ENCODE data around the gene SF1. TPM values are rescaled to one million over a fixed set of nuclear protein-coding genes. Genes with fewer than 3 reads are reported as not detected.

The SF1 gene
- total RNA-seq, 1 donor from 2014 or later, result 415 TPM

DNA sequence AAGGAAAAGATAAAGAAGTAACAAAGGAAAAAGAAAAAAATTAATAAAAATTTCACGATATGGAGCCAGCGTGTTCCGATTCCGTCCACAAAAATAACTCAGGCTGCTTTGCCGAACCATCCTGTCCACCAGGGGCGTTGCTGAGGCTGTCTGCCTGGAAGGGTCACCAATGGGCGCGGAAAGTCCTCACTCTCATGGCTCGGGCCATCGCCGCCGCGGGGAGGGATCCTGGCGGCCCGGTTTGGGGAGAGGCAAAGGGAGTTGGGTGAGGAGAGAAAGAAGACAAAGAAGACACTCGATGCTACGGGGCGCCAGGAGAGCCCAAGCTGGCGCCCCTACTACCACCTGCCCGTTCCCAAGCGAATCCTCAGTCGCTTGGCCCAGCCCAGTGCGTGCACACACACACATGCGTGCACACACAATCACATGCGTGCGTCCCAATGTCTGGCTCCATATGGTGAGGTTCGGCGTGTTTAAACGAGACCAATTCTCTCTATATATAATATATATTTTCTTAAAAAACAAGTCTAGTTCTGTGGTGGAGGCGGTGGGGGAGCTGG lies 13.0 kb downstream of the SF1 start:
- Mint-ChIP-seq H3K4me1 (ENCODE audit: low read depth, unreplicated experiment) (peaks cover 15% of the 10 kb centered on the region), H3K27me3 (ENCODE audit: unreplicated experiment) (peaks cover 4% of the 10 kb centered on the region), H3K36me3 (ENCODE audit: unreplicated experiment) (peaks cover 6% of the 10 kb centered on the region), H3K4me3 (ENCODE audit: unreplicated experiment) (no peak overlapping the region), H3K9me3 (ENCODE audit: unreplicated experiment) (peaks cover 7% of the 10 kb centered on the region), H3K27ac (ENCODE audit: unreplicated experiment) (no peak overlapping the region)
- peak; percentile 50 for DNase-seq
- TF ChIP-seq, protein P1, sequence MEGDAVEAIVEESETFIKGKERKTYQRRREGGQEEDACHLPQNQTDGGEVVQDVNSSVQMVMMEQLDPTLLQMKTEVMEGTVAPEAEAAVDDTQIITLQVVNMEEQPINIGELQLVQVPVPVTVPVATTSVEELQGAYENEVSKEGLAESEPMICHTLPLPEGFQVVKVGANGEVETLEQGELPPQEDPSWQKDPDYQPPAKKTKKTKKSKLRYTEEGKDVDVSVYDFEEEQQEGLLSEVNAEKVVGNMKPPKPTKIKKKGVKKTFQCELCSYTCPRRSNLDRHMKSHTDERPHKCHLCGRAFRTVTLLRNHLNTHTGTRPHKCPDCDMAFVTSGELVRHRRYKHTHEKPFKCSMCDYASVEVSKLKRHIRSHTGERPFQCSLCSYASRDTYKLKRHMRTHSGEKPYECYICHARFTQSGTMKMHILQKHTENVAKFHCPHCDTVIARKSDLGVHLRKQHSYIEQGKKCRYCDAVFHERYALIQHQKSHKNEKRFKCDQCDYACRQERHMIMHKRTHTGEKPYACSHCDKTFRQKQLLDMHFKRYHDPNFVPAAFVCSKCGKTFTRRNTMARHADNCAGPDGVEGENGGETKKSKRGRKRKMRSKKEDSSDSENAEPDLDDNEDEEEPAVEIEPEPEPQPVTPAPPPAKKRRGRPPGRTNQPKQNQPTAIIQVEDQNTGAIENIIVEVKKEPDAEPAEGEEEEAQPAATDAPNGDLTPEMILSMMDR (IDR thresholded peaks at IDR 0.05; ENCODE audit: partially characterized antibody, unreplicated experiment), result no peak

DNA sequence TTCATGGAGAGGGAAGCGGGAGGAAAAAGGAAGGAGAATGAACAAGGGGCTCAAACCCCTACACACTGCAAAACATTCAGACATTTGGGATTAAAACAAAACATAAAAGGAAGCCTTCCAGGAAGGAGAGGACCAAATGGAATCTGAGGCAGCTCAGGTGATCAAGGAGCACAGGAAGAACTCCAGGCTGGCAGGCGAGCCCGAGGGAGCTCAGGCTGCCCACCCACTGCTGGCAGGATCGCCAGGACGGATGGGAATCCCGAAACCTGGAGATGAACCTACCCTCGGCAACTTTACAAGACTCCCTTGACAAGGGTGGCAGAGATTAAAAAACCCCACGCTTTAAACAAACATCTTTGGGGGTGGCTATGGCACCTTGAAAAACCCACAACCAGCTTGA lies 13.6 kb downstream of the SF1 start:
- peaks cover 6% of the 10 kb centered on the region for H3K36me3 Mint-ChIP-seq (ENCODE audit: unreplicated experiment)
- peak overlapping the region; percentile 10 for H3K4me3 Mint-ChIP-seq (ENCODE audit: unreplicated experiment)
- peaks cover 7% of the 10 kb centered on the region for H3K9me3 Mint-ChIP-seq (ENCODE audit: unreplicated experiment)
- TF ChIP-seq, protein P1 (IDR thresholded peaks at IDR 0.05; ENCODE audit: partially characterized antibody, unreplicated experiment), result no peak
- peaks cover 4% of the 10 kb centered on the region for H3K27me3 Mint-ChIP-seq (ENCODE audit: unreplicated experiment)
- no peak for DNase-seq
- peaks cover 20% of the 10 kb centered on the region for H3K4me1 Mint-ChIP-seq (ENCODE audit: low read depth, unreplicated experiment)
- H3K27ac Mint-ChIP-seq (ENCODE audit: unreplicated experiment), result no peak overlapping the region

DNA sequence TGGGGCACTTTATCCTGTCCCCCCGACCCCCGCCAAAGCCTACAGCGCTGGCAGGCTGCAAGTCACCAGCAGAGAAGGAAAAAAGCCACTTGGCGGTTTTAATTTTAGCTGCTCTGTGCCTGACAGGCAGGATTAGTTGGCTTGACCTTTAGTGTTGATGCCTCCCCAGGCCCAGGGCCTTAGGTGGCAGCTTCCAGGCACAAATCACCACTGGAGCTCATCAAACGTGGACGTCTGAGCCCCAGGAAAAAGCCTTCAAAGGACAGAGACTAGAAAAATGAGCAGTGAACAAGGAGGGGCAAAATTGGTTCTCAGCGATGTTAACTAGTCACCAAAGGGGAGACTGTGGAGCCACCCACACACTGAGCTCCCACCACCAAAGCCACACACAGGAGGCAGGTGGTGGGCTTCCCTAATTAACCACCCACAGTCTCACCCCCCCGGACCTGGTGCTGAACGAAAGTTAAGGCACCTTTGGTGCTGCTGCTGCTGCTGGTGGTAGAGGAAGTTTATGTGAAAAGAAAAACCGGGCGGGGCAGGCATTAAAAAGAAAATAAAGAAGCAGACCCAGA lies 14.2 kb downstream of the SF1 start:
- DNase-seq, result no peak
- Mint-ChIP-seq H3K27me3 (ENCODE audit: unreplicated experiment) (peaks cover 4% of the 10 kb centered on the region), H3K36me3 (ENCODE audit: unreplicated experiment) (peaks cover under 1% of the 10 kb centered on the region), H3K4me3 (ENCODE audit: unreplicated experiment) (peak overlapping the region; percentile 21), H3K9me3 (ENCODE audit: unreplicated experiment) (peaks cover 7% of the 10 kb centered on the region), H3K4me1 (ENCODE audit: low read depth, unreplicated experiment) (peaks cover 25% of the 10 kb centered on the region), H3K27ac (ENCODE audit: unreplicated experiment) (peak overlapping the region; percentile 36)
- TF ChIP-seq, protein P1 (IDR thresholded peaks at IDR 0.05; ENCODE audit: partially characterized antibody, unreplicated experiment), result no peak

DNA sequence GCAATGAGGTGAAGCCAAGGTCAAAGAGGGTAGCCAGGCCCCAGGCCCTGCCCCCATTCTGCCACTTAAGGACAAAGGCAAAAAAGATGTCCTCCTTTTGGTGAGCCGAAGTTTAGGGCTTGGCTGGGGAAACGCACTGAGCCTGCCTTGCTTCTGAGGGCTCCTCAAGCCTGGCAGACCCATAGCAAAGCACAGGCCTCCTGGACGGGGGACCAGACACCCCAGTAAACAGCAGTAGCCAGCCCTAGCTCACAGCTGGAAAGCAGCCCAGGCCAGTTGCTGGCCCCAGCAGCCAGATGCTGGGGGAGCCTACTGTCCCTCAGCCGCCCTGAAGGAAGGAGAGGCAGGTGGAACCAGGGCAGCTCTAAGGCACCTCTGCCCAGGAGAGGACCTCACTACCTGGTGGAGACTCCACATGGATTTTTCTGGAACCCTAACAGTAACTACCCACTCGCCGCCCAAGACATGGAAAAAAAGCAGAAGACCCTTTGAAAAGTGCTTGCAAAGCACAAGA lies 14.8 kb downstream of the SF1 start:
- H3K4me1 Mint-ChIP-seq (ENCODE audit: low read depth, unreplicated experiment), result peaks cover 25% of the 10 kb centered on the region
- H3K27ac Mint-ChIP-seq (ENCODE audit: unreplicated experiment), result peak overlapping the region; percentile 36
- no peak for DNase-seq
- no peaks in the 10 kb centered on the region for H3K36me3 Mint-ChIP-seq (ENCODE audit: unreplicated experiment)
- no peak overlapping the region for H3K4me3 Mint-ChIP-seq (ENCODE audit: unreplicated experiment)
- H3K27me3 Mint-ChIP-seq (ENCODE audit: unreplicated experiment), result peaks cover 4% of the 10 kb centered on the region
- H3K9me3 Mint-ChIP-seq (ENCODE audit: unreplicated experiment), result peaks cover 7% of the 10 kb centered on the region
- TF ChIP-seq, protein P1 (IDR thresholded peaks at IDR 0.05; ENCODE audit: partially characterized antibody, unreplicated experiment), result no peak
